NCI-H1436 treated with DMSO at 0.1 percent for 48 hours (cell line): ENCODE results near the gene MRO.
"Not testable (repeated sequence)": the region's sequence is repeated elsewhere in the genome, so short reads cannot be mapped to it uniquely, and the experiment has no call there.

Experiments used
- DNase-seq: peaks from one replicate; lab custom pipeline; 2025; lab: John Stamatoyannopoulos, UW

The MRO gene

GRCh38 chr18:50791599-50792438 lies 28.0 kb downstream of the MRO start:
- no peak for DNase-seq

- DNase-seq, result no peak
Observed at GRCh38 chr18:50790948-50791347, 28.9 kb downstream of the MRO start.

- DNase-seq, result no peak
Observed at GRCh38 chr18:50790241-50790640, 29.6 kb downstream of the MRO start.

GRCh38 chr18:50788284-50788683 lies 31.5 kb downstream of the MRO start:
- no peak for DNase-seq

DNA sequence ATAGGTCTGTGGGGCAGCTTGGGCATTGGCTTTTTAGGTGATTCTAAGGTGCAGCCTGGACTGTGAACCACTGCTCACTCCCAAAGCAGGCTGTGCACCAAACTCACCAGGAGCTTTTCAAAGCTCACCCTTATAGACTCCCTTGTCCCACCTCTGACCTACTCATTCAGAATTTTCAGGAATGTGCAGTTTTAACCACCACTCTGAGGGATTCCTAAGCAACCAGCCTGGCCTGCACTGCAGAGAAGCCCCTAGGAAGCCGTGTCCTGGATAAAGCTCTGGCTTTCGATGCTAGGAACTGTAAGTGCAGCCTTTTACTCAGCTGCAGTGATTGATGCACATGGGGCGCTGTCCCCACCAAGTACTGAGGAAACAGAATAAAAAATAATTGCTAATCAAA lies 33.0 kb downstream of the MRO start:
- no peak for DNase-seq

GRCh38 chr18:50783553-50783952 lies 36.3 kb downstream of the MRO start:
- no peak for DNase-seq

DNA sequence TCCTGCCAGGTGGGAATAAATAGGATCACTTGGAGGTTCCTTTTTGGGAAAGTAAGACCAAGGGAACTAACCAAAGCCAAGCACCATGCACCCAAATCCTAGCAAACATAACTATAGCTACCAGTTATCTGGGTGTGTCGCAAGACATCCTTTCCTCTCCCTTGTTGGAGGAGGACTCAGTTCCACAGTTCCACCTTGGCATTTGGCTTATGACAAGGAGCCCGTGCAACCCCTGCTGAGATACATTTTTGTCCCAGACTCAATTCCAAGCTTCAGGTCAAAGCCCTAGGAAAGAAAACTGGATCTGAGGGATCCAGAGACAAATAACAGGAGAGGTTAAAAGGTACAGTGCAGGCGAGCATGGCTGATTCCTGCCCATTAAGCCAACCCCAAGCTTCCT lies 40.8 kb downstream of the MRO start:
- not testable (repeated sequence) for DNase-seq

DNA sequence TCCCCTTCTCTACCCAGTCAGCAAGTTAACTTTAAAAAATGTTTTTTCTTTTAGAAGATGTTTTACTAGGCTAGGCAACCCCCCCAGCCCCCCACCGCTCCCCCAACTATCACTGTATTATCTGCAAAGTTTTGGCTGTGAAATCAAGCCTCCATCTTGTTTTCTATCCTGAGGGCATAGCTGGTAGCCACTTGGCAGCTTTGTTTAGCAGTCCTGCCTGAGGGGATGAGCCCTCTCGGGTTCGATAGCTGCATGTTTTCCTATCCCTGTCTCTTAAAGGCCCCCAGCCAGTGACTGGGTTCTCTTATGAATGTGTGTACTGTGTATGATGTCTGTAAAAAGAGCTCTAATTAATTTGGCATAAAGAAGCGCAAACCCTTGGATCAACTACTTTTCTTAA lies 43.4 kb downstream of the MRO start:
- no peak for DNase-seq

DNA sequence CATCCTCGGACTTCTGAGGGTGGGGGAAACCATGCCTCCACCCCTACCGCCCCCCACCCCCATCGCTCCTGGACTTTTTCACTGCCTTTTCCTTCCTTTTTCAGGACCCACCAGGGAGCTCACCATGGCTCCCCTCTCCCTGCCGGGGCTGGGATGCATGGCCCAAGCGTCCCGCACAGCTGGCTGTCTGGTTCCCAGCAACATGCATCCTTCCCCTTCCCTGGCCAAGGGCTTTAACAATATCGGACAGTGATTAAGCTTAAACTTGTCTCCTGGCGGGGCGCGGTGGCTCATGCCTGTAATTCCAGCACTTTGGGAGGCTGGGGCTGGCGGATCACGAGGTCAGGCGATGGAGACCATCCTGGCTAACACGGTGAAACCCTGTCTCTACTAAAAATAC lies 44.1 kb downstream of the MRO start:
- DNase-seq, result no peak

DNA sequence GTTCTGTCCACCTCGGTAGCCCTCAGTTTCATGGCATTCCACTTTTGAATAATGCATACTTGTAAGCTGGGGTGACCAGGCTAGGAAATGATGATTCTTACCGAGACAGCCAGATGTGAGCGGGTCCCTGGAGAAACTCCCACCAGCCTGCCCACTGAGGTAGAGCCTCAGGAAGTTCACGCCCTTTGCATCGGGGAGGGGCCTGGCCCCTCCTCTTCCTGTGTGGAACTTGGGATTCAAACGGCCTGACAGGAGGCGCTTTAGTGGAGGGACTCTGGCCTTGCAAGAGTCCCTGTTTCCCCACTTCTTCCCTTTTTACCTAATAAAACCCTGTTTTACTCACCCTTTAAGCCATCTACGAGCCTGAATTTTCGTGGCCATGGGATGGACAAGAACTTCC lies 44.6 kb downstream of the MRO start:
- DNase-seq, result no peak

DNA sequence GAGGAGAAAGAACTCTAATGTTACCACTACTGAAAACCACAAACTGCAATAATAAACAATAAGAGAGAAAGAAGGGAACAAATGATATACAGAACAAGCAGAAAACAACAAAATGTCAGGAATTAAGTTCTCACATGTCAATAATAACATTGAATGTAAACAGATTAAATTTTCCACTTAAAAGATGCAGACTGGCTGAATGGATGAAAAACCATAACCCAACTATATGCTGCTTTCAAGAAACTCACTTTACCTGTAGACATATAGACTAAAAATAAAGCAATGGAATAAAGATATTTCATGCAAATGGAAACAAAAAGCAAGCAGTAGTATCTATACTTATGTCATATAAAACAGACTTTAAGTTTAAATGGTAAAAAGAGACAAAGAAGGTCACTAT lies 50.4 kb downstream of the MRO start:
- no peak for DNase-seq

- DNase-seq, result no peak
Observed at GRCh38 chr18:50757358-50757757, 62.5 kb downstream of the MRO start.

DNA sequence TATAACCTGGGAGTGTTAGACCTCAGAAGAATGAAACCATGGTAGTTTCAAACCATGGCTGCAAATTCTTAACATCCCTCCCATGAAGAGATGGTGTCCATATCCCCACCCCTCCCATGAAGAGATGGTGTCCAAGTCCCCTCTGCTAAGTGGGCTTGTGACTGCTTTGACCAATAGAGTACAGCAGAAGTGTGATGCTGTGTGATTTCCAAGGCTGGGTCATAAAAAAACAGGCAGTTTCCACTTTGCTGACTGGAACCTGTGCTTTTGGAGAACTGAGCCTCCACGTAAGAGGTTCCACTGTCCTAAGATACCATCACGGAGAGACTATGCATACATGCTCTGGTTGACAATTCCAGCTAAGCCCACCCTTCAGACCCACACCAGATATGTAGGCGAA lies 65.5 kb downstream of the MRO start:
- DNase-seq, result no peak

- no peak for DNase-seq
Observed at GRCh38 chr18:50753311-50753710, 66.5 kb downstream of the MRO start.

- DNase-seq, result no peak
Observed at GRCh38 chr18:50751947-50752346, 67.9 kb downstream of the MRO start.

DNA sequence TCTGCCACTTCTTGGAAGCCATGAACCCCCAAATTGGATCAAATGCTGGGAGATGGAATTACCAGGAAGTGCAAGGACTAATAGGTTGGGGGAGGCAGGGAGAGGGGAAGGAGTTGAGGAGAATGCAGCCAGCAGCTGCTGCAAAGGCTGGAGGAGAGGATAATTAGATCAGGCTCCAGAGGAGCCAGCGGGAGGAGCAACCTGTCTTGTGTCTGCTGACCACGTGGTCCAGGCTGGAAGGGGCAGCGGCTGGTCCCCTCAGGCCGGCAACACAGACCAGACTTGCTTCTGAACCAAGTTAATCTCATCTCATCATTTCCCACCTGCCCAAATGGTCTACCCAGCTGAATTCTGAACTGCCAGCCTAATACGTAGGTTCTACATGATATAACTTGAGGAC lies 68.3 kb downstream of the MRO start:
- DNase-seq, result peak; percentile 4

DNA sequence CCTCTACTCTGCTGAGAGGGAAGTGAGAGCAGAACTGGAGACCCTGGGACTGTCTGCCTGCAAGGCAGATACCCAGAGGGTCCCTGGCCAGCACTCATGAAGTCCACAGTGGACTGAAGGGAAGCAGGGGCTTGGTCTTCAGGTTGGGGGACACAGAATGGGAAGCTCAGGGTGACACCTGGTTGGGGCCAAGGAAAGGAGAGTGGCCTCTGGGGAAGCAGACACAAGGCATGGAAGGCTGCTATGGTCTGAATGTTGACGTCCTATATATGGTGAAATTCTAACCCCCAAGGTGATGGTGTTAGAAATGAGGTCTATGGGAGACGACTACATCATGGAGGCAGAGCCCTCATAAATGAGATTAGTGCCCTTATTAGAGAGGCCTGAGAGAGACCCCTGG lies 69.3 kb downstream of the MRO start:
- DNase-seq, result no peak

- DNase-seq, result no peak
Observed at GRCh38 chr18:50749945-50750344, 69.9 kb downstream of the MRO start.

GRCh38 chr18:50749421-50749820 lies 70.4 kb downstream of the MRO start:
- DNase-seq, result no peak

DNA sequence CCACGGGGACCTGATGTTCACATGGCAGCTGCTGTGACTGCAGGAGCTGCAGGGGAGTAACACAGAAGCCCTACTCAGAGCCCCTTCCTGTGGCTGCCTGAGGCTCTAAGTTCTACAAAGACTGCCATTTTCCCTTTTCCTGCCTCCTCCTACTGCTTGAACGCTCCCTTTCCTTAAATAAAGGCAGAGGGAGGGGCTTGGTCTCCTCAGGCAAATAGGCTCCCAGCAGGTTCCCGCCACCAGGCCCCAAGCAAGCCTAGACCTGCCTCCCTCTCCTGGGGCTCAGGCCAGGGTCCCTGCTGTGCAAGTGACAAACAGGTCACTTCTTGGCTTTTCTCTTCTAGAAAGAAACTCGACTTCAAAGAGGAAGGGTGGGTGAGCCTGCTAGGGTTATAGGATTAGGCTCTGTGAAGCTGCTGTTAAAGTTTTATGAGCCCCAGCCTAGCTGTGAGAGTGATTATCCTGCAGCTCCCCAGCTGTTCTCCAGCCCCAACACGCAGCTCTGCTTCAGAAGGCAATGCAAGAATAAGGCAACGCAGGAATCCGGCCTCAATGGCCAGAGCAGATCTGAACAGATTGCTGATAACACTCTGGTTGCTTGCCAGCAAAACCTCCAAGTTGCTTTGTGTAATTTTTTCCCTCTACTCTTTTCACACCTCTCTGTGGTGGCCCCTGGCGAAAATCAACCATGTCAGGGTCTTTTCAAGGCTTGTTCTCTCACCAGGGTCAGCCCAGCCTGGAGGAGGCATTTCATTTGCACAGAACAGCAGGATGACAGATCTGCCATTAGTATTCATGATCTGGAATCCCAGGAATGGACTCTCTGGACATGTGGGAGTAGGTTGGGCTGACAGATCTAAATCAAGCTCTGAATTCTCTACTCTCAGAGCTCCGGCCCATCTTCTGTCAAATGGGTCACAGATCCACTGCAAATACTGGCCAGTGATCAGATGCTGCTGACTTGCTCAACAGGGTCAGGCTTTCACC lies 71.3 kb downstream of the MRO start:
- no peak for DNase-seq

- no peak for DNase-seq
Observed at GRCh38 chr18:50747849-50748242, 72.0 kb downstream of the MRO start.

GRCh38 chr18:50745945-50746344 lies 73.9 kb downstream of the MRO start:
- no peak for DNase-seq
